OCI-LY7 (cell line): ENCODE results near the gene LRRC57.

ENCODE experiments used
- CTCF ChIP-seq: fragments of 200-600 bp; sonication (generic); conservative IDR thresholded peaks from 2 replicates; pipeline ENCODE4 v1.5.1; 2014; ENCODE audit warnings: mild to moderate bottlenecking, antibody characterized with exemption, low read length, moderate library complexity, mixed read lengths
- EZH2phosphoT487 ChIP-seq: fragments of 200-600 bp; sonication (generic); IDR thresholded peaks from 2 replicates; pipeline ENCODE4 v1.6.1; 2018; ENCODE audit warnings: low read depth, borderline replicate concordance, mild to moderate bottlenecking, mixed run types, antibody characterized with exemption, low read length, moderate library complexity, mixed read lengths

- no peak for TF ChIP-seq EZH2phosphoT487
- TF ChIP-seq CTCF: no peak
Measured at GRCh38 chr15:42593143-42593542, 44.5 kb upstream of the LRRC57 start.
